Measurements from ENCODE around the gene HSDL2. TPM values are rescaled to one million over a fixed set of nuclear protein-coding genes. Genes with fewer than 3 reads are reported as not detected.

The HSDL2 gene
- total RNA-seq, result 25.3 and 34.0 TPM in 2 replicates

- TF ChIP-seq CTCF (conservative IDR thresholded peaks at IDR 0.05; ENCODE audit: low read depth, low read length), result no peak
- H3K4me3 ChIP-seq (ENCODE audit: low read depth, low read length), result peak within 1 kb of the TSS; percentile 82
- no peak for DNase-seq (ENCODE audit: low read depth)
These were observed at the start of gene HSDL2 for GRCh38 chr9:112380102-112380824. HSDL2 (plus strand) TSS chr9:112380108; CDS start chr9:112380164, 56 bp downstream.

GRCh38 chr9:112331674-112331952 lies 48.3 kb upstream of the HSDL2 start:
- peak overlapping the region; percentile 89 for H3K4me3 ChIP-seq (ENCODE audit: low read depth, low read length)
- TF ChIP-seq CTCF (conservative IDR thresholded peaks at IDR 0.05; ENCODE audit: low read depth, low read length), result no peak
- no peak for DNase-seq (ENCODE audit: low read depth)

GRCh38 chr9:112332214-112332613 lies 47.7 kb upstream of the HSDL2 start:
- peak overlapping the region; percentile 89 for H3K4me3 ChIP-seq (ENCODE audit: low read depth, low read length)
- no peak for TF ChIP-seq CTCF (conservative IDR thresholded peaks at IDR 0.05; ENCODE audit: low read depth, low read length)
- DNase-seq (ENCODE audit: low read depth), result no peak

- H3K4me3 ChIP-seq (ENCODE audit: low read depth, low read length), result peak overlapping the region; percentile 89
- no peak for DNase-seq (ENCODE audit: low read depth)
- TF ChIP-seq CTCF (conservative IDR thresholded peaks at IDR 0.05; ENCODE audit: low read depth, low read length), result peak; percentile 11
These were observed 47.3 kb upstream of the HSDL2 start for GRCh38 chr9:112332674-112332976.

GRCh38 chr9:112332977-112333638 lies 46.8 kb upstream of the HSDL2 start, which contains the start of gene PTBP3:
PTBP3 (minus strand) TSS chr9:112333619; CDS start chr9:112297865, 35,754 bp downstream.
- DNase-seq (ENCODE audit: low read depth), result no peak
- no peak for TF ChIP-seq CTCF (conservative IDR thresholded peaks at IDR 0.05; ENCODE audit: low read depth, low read length)
- peak within 1 kb of the TSS; percentile 89 for H3K4me3 ChIP-seq (ENCODE audit: low read depth, low read length)

- peak; percentile 59 for TF ChIP-seq CTCF (conservative IDR thresholded peaks at IDR 0.05; ENCODE audit: low read depth, low read length)
- DNase-seq (ENCODE audit: low read depth), result no peak
- peak overlapping the region; percentile 89 for H3K4me3 ChIP-seq (ENCODE audit: low read depth, low read length)
These were observed 46.1 kb upstream of the HSDL2 start for GRCh38 chr9:112333639-112334431.

Data from epithelial cell of proximal tubule (primary cell).